Neural cell (in vitro differentiated cells): Measurements from ENCODE around the gene ALPI.

Experiments used
- EP300 ChIP-seq: fragments of 450-650 bp; conservative IDR thresholded peaks from 2 replicates; pipeline ENCODE4 v1.6.1; 2014; ENCODE audit warnings: antibody characterized with exemption, mild to moderate bottlenecking, moderate library complexity; ENCODE audit not compliant: poor library complexity, severe bottlenecking
- EZH2 ChIP-seq: fragments of 200-600, 300-800 bp; shearing (Covaris generic), sonication (generic); IDR thresholded peaks from 2 replicates; pipeline ENCODE4 v1.6.1; 2014; ENCODE audit warnings: antibody characterized with exemption, low read length, borderline replicate concordance, mild to moderate bottlenecking; ENCODE audit not compliant: insufficient read depth, poor library complexity, severe bottlenecking
- POLR2AphosphoS5 ChIP-seq: IDR thresholded peaks from 2 replicates; pipeline ENCODE4 v1.6.1; 2012
- RAD21 ChIP-seq: fragments of 450-650 bp; conservative IDR thresholded peaks from 2 replicates; pipeline ENCODE4 v1.6.1; 2014; ENCODE audit warnings: antibody characterized with exemption, mild to moderate bottlenecking, moderate library complexity
- TAF1 ChIP-seq: IDR thresholded peaks from 2 replicates; pipeline ENCODE4 v1.6.1; 2012; ENCODE audit warnings: low read depth
- TF ChIP-seq, protein P1 (sequence below): fragments of 450-650 bp; IDR thresholded peaks from 2 replicates; pipeline ENCODE4 v1.5.1; 2014; ENCODE audit warnings: antibody characterized with exemption, mild to moderate bottlenecking, moderate library complexity; ENCODE audit not compliant: poor library complexity, severe bottlenecking
- TF ChIP-seq, protein P2 (sequence below): IDR thresholded peaks from 2 replicates; pipeline ENCODE4 v1.6.1; 2012; ENCODE audit warnings: borderline replicate concordance

DNA sequence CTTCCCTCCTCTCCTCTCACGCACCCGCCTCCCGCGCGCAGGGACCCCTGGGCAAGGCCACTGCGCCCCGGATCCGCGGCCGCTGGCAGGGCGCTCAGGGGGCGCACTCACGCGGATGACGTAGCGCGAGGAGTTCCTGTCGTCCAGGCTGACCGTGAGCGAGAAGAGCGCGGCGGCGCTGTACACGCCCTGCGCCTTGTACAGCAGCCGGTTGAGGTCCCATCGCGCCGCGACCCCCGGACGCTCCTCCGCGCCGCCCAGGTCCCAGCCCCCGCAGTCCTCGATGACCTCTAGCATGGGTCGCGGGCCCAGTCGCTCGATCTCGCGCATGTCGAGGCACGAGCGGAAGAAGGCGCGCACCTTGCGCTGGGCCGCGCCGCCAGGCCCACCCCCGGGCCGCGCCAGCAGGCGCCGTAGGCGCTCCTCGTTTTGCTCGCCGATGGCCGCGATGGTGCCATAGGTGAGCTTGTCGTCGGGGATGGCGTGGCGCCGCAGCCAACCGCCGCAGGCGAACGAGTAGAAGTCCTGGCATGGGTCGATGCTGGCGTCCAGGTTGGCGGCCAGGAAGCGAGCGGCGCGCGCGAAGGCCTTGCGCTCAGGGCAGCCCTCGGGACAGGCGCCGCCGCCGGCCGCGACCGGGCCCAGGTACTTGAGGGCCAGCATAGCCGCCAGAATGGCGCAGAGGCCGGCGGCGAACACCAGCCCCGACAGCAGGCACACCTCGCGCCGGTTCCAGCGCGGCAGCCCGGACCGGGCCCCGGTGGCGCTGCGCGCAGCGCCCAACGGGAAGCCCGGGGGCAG, 30.0 kb downstream of the ALPI start:
- no peak for TF ChIP-seq EZH2
- TF ChIP-seq, protein P1, sequence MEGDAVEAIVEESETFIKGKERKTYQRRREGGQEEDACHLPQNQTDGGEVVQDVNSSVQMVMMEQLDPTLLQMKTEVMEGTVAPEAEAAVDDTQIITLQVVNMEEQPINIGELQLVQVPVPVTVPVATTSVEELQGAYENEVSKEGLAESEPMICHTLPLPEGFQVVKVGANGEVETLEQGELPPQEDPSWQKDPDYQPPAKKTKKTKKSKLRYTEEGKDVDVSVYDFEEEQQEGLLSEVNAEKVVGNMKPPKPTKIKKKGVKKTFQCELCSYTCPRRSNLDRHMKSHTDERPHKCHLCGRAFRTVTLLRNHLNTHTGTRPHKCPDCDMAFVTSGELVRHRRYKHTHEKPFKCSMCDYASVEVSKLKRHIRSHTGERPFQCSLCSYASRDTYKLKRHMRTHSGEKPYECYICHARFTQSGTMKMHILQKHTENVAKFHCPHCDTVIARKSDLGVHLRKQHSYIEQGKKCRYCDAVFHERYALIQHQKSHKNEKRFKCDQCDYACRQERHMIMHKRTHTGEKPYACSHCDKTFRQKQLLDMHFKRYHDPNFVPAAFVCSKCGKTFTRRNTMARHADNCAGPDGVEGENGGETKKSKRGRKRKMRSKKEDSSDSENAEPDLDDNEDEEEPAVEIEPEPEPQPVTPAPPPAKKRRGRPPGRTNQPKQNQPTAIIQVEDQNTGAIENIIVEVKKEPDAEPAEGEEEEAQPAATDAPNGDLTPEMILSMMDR: peak; percentile 19
- TF ChIP-seq POLR2AphosphoS5: no peak
- TF ChIP-seq, protein P2, sequence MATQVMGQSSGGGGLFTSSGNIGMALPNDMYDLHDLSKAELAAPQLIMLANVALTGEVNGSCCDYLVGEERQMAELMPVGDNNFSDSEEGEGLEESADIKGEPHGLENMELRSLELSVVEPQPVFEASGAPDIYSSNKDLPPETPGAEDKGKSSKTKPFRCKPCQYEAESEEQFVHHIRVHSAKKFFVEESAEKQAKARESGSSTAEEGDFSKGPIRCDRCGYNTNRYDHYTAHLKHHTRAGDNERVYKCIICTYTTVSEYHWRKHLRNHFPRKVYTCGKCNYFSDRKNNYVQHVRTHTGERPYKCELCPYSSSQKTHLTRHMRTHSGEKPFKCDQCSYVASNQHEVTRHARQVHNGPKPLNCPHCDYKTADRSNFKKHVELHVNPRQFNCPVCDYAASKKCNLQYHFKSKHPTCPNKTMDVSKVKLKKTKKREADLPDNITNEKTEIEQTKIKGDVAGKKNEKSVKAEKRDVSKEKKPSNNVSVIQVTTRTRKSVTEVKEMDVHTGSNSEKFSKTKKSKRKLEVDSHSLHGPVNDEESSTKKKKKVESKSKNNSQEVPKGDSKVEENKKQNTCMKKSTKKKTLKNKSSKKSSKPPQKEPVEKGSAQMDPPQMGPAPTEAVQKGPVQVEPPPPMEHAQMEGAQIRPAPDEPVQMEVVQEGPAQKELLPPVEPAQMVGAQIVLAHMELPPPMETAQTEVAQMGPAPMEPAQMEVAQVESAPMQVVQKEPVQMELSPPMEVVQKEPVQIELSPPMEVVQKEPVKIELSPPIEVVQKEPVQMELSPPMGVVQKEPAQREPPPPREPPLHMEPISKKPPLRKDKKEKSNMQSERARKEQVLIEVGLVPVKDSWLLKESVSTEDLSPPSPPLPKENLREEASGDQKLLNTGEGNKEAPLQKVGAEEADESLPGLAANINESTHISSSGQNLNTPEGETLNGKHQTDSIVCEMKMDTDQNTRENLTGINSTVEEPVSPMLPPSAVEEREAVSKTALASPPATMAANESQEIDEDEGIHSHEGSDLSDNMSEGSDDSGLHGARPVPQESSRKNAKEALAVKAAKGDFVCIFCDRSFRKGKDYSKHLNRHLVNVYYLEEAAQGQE: no peak
- no peak for TF ChIP-seq RAD21
- TF ChIP-seq TAF1: no peak
- TF ChIP-seq EP300: peak; percentile 42
